ENCODE results near the gene C22orf23. TPM values are rescaled to one million over a fixed set of nuclear protein-coding genes. Genes with fewer than 3 reads are reported as not detected.
A peak's percentile ranks its signal among the peaks of the same experiment; 100 is the strongest.

The C22orf23 gene
- total RNA-seq, 1 donor from 2014 or later = 0.30 TPM

- ATAC-seq (no peak), DNase-seq (no peak)
- intact Hi-C loops (cut with micrococcal nuclease) = no loop called here
These were observed 46.1 kb downstream of the C22orf23 start for GRCh38 chr22:37907036-37907954.

- intact Hi-C loops (cut with micrococcal nuclease) = no loop called here
- peak; percentile 4 for ATAC-seq
- peak; percentile 49 for DNase-seq
These were observed 46.9 kb downstream of the C22orf23 start for GRCh38 chr22:37906364-37907008.

- DNase-seq (peak; percentile 87), ATAC-seq (peak; percentile 90)
- intact Hi-C loops (cut with micrococcal nuclease) = no loop called here
These were observed 47.7 kb downstream of the C22orf23 start, which contains the start of gene MICALL1 for GRCh38 chr22:37905534-37906363. Gene MICALL1 (plus strand): TSS chr22:37906297. CDS start chr22:37906423, 126 bp downstream.

- DNase-seq = no peak
- intact Hi-C loops (cut with micrococcal nuclease) = no loop called here
- peak; percentile 43 for ATAC-seq
These were observed 48.5 kb downstream of the C22orf23 start for GRCh38 chr22:37904572-37905533.

- ATAC-seq (no peak), DNase-seq (no peak)
- intact Hi-C loops (cut with micrococcal nuclease) = no loop called here
These were observed 54.8 kb downstream of the C22orf23 start for GRCh38 chr22:37898441-37899181.

- no peak for DNase-seq
- no peak for ATAC-seq
- intact Hi-C loops (cut with micrococcal nuclease) = no loop called here
These were observed 55.6 kb downstream of the C22orf23 start for GRCh38 chr22:37897807-37898206.

GRCh38 chr22:37896939-37897338 is 56.5 kb downstream of the C22orf23 start:
- intact Hi-C loops (cut with micrococcal nuclease) = no loop called here
- no peak for DNase-seq
- ATAC-seq = no peak

- intact Hi-C loops (cut with micrococcal nuclease) = no loop called here
- ATAC-seq (no peak), DNase-seq (no peak)
These were observed 57.2 kb downstream of the C22orf23 start for GRCh38 chr22:37896181-37896592.

GRCh38 chr22:37894939-37895670 is 58.3 kb downstream of the C22orf23 start:
- DNase-seq = no peak
- no peak for ATAC-seq
- intact Hi-C loops (cut with micrococcal nuclease) = no loop called here

- peak; percentile 11 for ATAC-seq
- intact Hi-C loops (cut with micrococcal nuclease) = no loop called here
- no peak for DNase-seq
These were observed 59.8 kb downstream of the C22orf23 start for GRCh38 chr22:37893583-37893983.

Small RNA genes within 50 kb of the gene (microRNA-seq; reads per million reads assigned to microRNA genes)
- gene MIR4534 (ENCODE audit: borderline number of aligned reads) = not detected
- not detected for gene MIR6820 (ENCODE audit: borderline number of aligned reads)

Other genes with a start within 250 kb of the C22orf23 start
- 42.0 TPM for gene GCAT, start 145.7 kb downstream of the C22orf23 start, total RNA-seq
- gene GALR3, start 130.2 kb downstream of the C22orf23 start, total RNA-seq = not detected
- 17.8 TPM for gene ANKRD54, start 109.3 kb downstream of the C22orf23 start, total RNA-seq
- 403 TPM for gene EIF3L, start 104.2 kb downstream of the C22orf23 start, total RNA-seq
- gene MICALL1, start 47.3 kb downstream of the C22orf23 start, total RNA-seq = 20.1 TPM
- gene POLR2F, start 98 bp upstream of the C22orf23 start, total RNA-seq = 90.7 TPM
- gene SOX10, start 31.0 kb upstream of the C22orf23 start, total RNA-seq = 1.9 TPM
- gene PICK1, start 103.8 kb upstream of the C22orf23 start, total RNA-seq = 26.5 TPM
- gene SLC16A8, start 130.6 kb upstream of the C22orf23 start, total RNA-seq = not detected
- gene BAIAP2L2, start 157.1 kb upstream of the C22orf23 start, total RNA-seq = 0.15 TPM
- gene PLA2G6, start 228.2 kb upstream of the C22orf23 start, total RNA-seq = 17.0 TPM
- 5.3 TPM for gene MAFF, start 248.4 kb upstream of the C22orf23 start, total RNA-seq

Data from left ventricle myocardium superior (tissue), 1 donor.